Measurements from ENCODE around the gene MFAP4.

Gene MFAP4

GRCh38 chr17:19392303-19392702 lies 5.3 kb upstream of the MFAP4 start:
- TF ChIP-seq CTCF (IDR thresholded peaks at IDR 0.05; ENCODE audit: low read depth, low read length, missing control alignments), result no peak
- DNase-seq (ENCODE audit: low read depth), result no peak
- H3K4me3 ChIP-seq (ENCODE audit: low read depth, low read length), result no peak overlapping the region

GRCh38 chr17:19391432-19391831 lies 4.4 kb upstream of the MFAP4 start:
- no peak overlapping the region for H3K4me3 ChIP-seq (ENCODE audit: low read depth, low read length)
- TF ChIP-seq CTCF (IDR thresholded peaks at IDR 0.05; ENCODE audit: low read depth, low read length, missing control alignments), result no peak
- DNase-seq (ENCODE audit: low read depth), result no peak

- no peak overlapping the region for H3K4me3 ChIP-seq (ENCODE audit: low read depth, low read length)
- no peak for DNase-seq (ENCODE audit: low read depth)
- no peak for TF ChIP-seq CTCF (IDR thresholded peaks at IDR 0.05; ENCODE audit: low read depth, low read length, missing control alignments)
Measured at GRCh38 chr17:19390951-19391350, 4.0 kb upstream of the MFAP4 start.

GRCh38 chr17:19388791-19389785 lies 2.1 kb upstream of the MFAP4 start:
- DNase-seq (ENCODE audit: low read depth), result no peak
- no peak for TF ChIP-seq CTCF (IDR thresholded peaks at IDR 0.05; ENCODE audit: low read depth, low read length, missing control alignments)
- no peak overlapping the region for H3K4me3 ChIP-seq (ENCODE audit: low read depth, low read length)

- no peak for TF ChIP-seq CTCF (IDR thresholded peaks at IDR 0.05; ENCODE audit: low read depth, low read length, missing control alignments)
- no peak for DNase-seq (ENCODE audit: low read depth)
- no peak overlapping the region for H3K4me3 ChIP-seq (ENCODE audit: low read depth, low read length)
Measured at GRCh38 chr17:19387921-19388521, 1.0 kb upstream of the MFAP4 start.

GRCh38 chr17:19386051-19386929 lies 700 bp downstream of the MFAP4 start:
- DNase-seq (ENCODE audit: low read depth), result no peak
- no peak overlapping the region for H3K4me3 ChIP-seq (ENCODE audit: low read depth, low read length)
- TF ChIP-seq CTCF (IDR thresholded peaks at IDR 0.05; ENCODE audit: low read depth, low read length, missing control alignments), result no peak
